ENCODE data around the gene EVC. TPM values are rescaled to one million over a fixed set of nuclear protein-coding genes. Genes with fewer than 3 reads are reported as not detected.

Gene EVC
- total and polyA plus RNA-seq, 2 experiments from 2014 or later, result 4.8 to 8.6 TPM

- no peak overlapping the region for H3K27ac ChIP-seq
- DNase-seq (ENCODE audit: low spot score), result no peak
- H3K27me3 ChIP-seq, result no peaks in the 10 kb centered on the region
- no peaks in the 10 kb centered on the region for H3K9me3 ChIP-seq (ENCODE audit: low read depth)
- no peak for TF ChIP-seq EZH2phosphoT487 (IDR thresholded peaks at IDR 0.05; ENCODE audit: low read depth, severe bottlenecking, unreplicated experiment)
- no peak for TF ChIP-seq EZH2 (IDR thresholded peaks at IDR 0.05; ENCODE audit: borderline replicate concordance)
- no peak for TF ChIP-seq CTCF (IDR thresholded peaks at IDR 0.05; ENCODE audit: poor library complexity)
- H3K9me2 ChIP-seq (replicated peaks; ENCODE audit: insufficient read depth), result no peaks in the 10 kb centered on the region
- no peak overlapping the region for H2AFZ ChIP-seq
- no peak overlapping the region for H3K4me3 ChIP-seq
- no peak overlapping the region for H3K4me2 ChIP-seq
- WGBS (ENCODE audit: low lambda C conversion rate, missing lambda C conversion rate), result 96% methylated on average over 11 of the region's 11 CpGs
- H3K79me2 ChIP-seq, result no peaks in the 10 kb centered on the region
- no peaks in the 10 kb centered on the region for H3K36me3 ChIP-seq (replicated peaks; ENCODE audit: insufficient read depth, low read depth)
- no peaks in the 10 kb centered on the region for H3K4me1 ChIP-seq (ENCODE audit: insufficient read depth)
- H4K20me1 ChIP-seq (ENCODE audit: insufficient read depth, poor library complexity, severe bottlenecking), result no peaks in the 10 kb centered on the region
These were observed 87.9 kb downstream of the EVC start for GRCh38 chr4:5798946-5799345.

GRCh38 chr4:5799406-5799805, 88.4 kb downstream of the EVC start:
- 89% methylated on average over 11 of the region's 11 CpGs for WGBS (ENCODE audit: low lambda C conversion rate, missing lambda C conversion rate)
- TF ChIP-seq CTCF (IDR thresholded peaks at IDR 0.05; ENCODE audit: poor library complexity) (no peak), EZH2 (IDR thresholded peaks at IDR 0.05; ENCODE audit: borderline replicate concordance) (no peak), EZH2phosphoT487 (IDR thresholded peaks at IDR 0.05; ENCODE audit: low read depth, severe bottlenecking, unreplicated experiment) (no peak)
- no peaks in the 10 kb centered on the region for H3K4me1 ChIP-seq (ENCODE audit: insufficient read depth)
- no peaks in the 10 kb centered on the region for H3K9me3 ChIP-seq (ENCODE audit: low read depth)
- H3K4me3 ChIP-seq, result no peak overlapping the region
- no peak overlapping the region for H2AFZ ChIP-seq
- no peaks in the 10 kb centered on the region for H3K36me3 ChIP-seq (replicated peaks; ENCODE audit: insufficient read depth, low read depth)
- DNase-seq (ENCODE audit: low spot score), result no peak
- no peaks in the 10 kb centered on the region for H3K27me3 ChIP-seq
- no peaks in the 10 kb centered on the region for H3K9me2 ChIP-seq (replicated peaks; ENCODE audit: insufficient read depth)
- no peaks in the 10 kb centered on the region for H3K79me2 ChIP-seq
- no peak overlapping the region for H3K4me2 ChIP-seq
- H3K27ac ChIP-seq, result no peak overlapping the region
- no peaks in the 10 kb centered on the region for H4K20me1 ChIP-seq (ENCODE audit: insufficient read depth, poor library complexity, severe bottlenecking)

DNA sequence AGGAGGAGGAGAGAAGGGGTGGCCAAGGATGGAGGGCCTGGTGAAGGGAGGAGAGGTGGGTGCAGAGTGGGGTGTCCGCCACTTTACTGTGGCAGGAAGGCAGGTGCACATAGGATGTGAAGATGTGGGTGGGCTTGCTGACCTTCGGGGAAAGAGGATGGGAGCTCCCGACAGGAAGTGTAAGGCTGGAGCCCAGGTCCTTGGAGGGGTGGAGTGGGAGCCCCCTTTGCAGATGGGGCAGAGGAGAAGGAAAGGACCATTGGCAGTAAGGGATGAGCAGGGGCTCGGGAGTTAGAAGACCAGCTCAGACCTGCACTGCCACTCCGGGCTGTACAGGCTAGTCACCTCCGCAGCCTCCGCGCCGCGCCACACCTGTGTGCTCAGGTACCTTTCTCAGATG, 89.5 kb downstream of the EVC start:
- Histone ChIP-seq H2AFZ (no peak overlapping the region), H3K27me3 (no peaks in the 10 kb centered on the region), H3K4me1 (ENCODE audit: insufficient read depth) (no peaks in the 10 kb centered on the region), H3K4me3 (no peak overlapping the region), H3K36me3 (replicated peaks; ENCODE audit: insufficient read depth, low read depth) (no peaks in the 10 kb centered on the region), H3K9me2 (replicated peaks; ENCODE audit: insufficient read depth) (no peaks in the 10 kb centered on the region), H3K4me2 (no peak overlapping the region), H3K27ac (no peak overlapping the region), H3K79me2 (no peaks in the 10 kb centered on the region), H3K9me3 (ENCODE audit: low read depth) (no peaks in the 10 kb centered on the region), H4K20me1 (ENCODE audit: insufficient read depth, poor library complexity, severe bottlenecking) (no peaks in the 10 kb centered on the region)
- 97% methylated on average over 10 of the region's 10 CpGs for WGBS (ENCODE audit: low lambda C conversion rate, missing lambda C conversion rate)
- DNase-seq (ENCODE audit: low spot score), result no peak
- TF ChIP-seq CTCF (IDR thresholded peaks at IDR 0.05; ENCODE audit: poor library complexity), result no peak
- no peak for TF ChIP-seq EZH2 (IDR thresholded peaks at IDR 0.05; ENCODE audit: borderline replicate concordance)
- no peak for TF ChIP-seq EZH2phosphoT487 (IDR thresholded peaks at IDR 0.05; ENCODE audit: low read depth, severe bottlenecking, unreplicated experiment)

DNA sequence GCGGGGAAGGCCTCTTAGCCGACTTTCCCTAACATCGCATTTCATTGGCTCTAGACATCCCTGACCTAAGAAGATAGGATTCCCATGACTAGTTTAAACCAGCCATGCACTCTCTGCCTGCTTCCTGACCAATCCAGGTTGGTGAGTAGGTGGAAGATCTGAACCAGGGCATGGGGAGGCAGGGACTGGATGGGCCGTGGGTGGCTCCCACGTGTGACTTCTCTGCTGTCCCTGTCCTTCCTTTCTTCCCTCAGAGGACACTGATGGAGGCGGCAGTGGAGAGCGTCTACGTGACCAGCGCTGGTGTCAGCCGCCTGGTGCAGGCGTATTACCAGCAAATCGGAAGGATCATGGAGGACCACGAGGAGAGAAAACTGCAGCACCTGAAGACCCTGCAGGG, 90.7 kb downstream of the EVC start:
- no peaks in the 10 kb centered on the region for H3K36me3 ChIP-seq (replicated peaks; ENCODE audit: insufficient read depth, low read depth)
- no peak overlapping the region for H3K4me3 ChIP-seq
- H3K27ac ChIP-seq, result no peak overlapping the region
- no peak for DNase-seq (ENCODE audit: low spot score)
- H3K4me2 ChIP-seq, result no peak overlapping the region
- no peaks in the 10 kb centered on the region for H3K27me3 ChIP-seq
- H4K20me1 ChIP-seq (ENCODE audit: insufficient read depth, poor library complexity, severe bottlenecking), result no peaks in the 10 kb centered on the region
- H3K79me2 ChIP-seq, result no peaks in the 10 kb centered on the region
- H3K9me2 ChIP-seq (replicated peaks; ENCODE audit: insufficient read depth), result no peaks in the 10 kb centered on the region
- H3K9me3 ChIP-seq (ENCODE audit: low read depth), result no peaks in the 10 kb centered on the region
- no peaks in the 10 kb centered on the region for H3K4me1 ChIP-seq (ENCODE audit: insufficient read depth)
- no peak overlapping the region for H2AFZ ChIP-seq
- 93% methylated on average over 13 of the region's 13 CpGs for WGBS (ENCODE audit: low lambda C conversion rate, missing lambda C conversion rate)
- TF ChIP-seq CTCF (IDR thresholded peaks at IDR 0.05; ENCODE audit: poor library complexity), result no peak
